ENCODE data around the gene RYR2.

RYR2 gene

GRCh38 chr1:237444120-237444790, 402.3 kb downstream of the RYR2 start:
- no peak for DNase-seq (ENCODE audit: low read depth in 3 of 3)

- no peak for DNase-seq (ENCODE audit: low read depth in 3 of 3)
Measured at GRCh38 chr1:237448042-237448441, 406.1 kb downstream of the RYR2 start.

- DNase-seq (ENCODE audit: low read depth in 3 of 3) = no peak
Measured at GRCh38 chr1:237457573-237457972, 415.6 kb downstream of the RYR2 start.

- DNase-seq (ENCODE audit: low read depth in 3 of 3) = no peak
Measured at GRCh38 chr1:237467320-237467719, 425.3 kb downstream of the RYR2 start.

GRCh38 chr1:237470712-237471338, 428.8 kb downstream of the RYR2 start:
- DNase-seq (ENCODE audit: low read depth in 3 of 3) = no peak

- DNase-seq (ENCODE audit: low read depth in 3 of 3) = no peak
Measured at GRCh38 chr1:237471377-237471776, 429.4 kb downstream of the RYR2 start.

- DNase-seq (ENCODE audit: low read depth in 3 of 3) = no peak
Measured at GRCh38 chr1:237471956-237472355, 430.0 kb downstream of the RYR2 start.

- DNase-seq (ENCODE audit: low read depth in 3 of 3) = no peak
Measured at GRCh38 chr1:237473854-237474253, 431.9 kb downstream of the RYR2 start.

GRCh38 chr1:237478082-237478481, 436.1 kb downstream of the RYR2 start:
- DNase-seq (ENCODE audit: low read depth in 3 of 3) = no peak

GRCh38 chr1:237478842-237479241, 436.9 kb downstream of the RYR2 start:
- no peak for DNase-seq (ENCODE audit: low read depth in 3 of 3)

- DNase-seq (ENCODE audit: low read depth in 3 of 3) = no peak
Measured at GRCh38 chr1:237482777-237483176, 440.8 kb downstream of the RYR2 start.

GRCh38 chr1:237492359-237492758, 450.4 kb downstream of the RYR2 start:
- no peak for DNase-seq (ENCODE audit: low read depth in 3 of 3)

- no peak for DNase-seq (ENCODE audit: low read depth in 3 of 3)
Measured at GRCh38 chr1:237500566-237500965, 458.6 kb downstream of the RYR2 start.

- DNase-seq (ENCODE audit: low read depth in 3 of 3) = no peak
Measured at GRCh38 chr1:237503292-237503691, 461.3 kb downstream of the RYR2 start.

GRCh38 chr1:237507005-237507404, 465.0 kb downstream of the RYR2 start:
- DNase-seq (ENCODE audit: low read depth in 3 of 3) = no peak

GRCh38 chr1:237509748-237510147, 467.8 kb downstream of the RYR2 start:
- no peak for DNase-seq (ENCODE audit: low read depth in 3 of 3)

- no peak for DNase-seq (ENCODE audit: low read depth in 3 of 3)
Measured at GRCh38 chr1:237525102-237525501, 483.1 kb downstream of the RYR2 start.

- DNase-seq (ENCODE audit: low read depth in 3 of 3) = no peak
Measured at GRCh38 chr1:237527761-237528160, 485.8 kb downstream of the RYR2 start.

- no peak for DNase-seq (ENCODE audit: low read depth in 3 of 3)
Measured at GRCh38 chr1:237528545-237528944, 486.6 kb downstream of the RYR2 start.

- DNase-seq (ENCODE audit: low read depth in 3 of 3) = no peak
Measured at GRCh38 chr1:237539055-237539454, 497.1 kb downstream of the RYR2 start.

- DNase-seq (ENCODE audit: low read depth in 3 of 3) = no peak
Measured at GRCh38 chr1:237542525-237543418, 500.8 kb downstream of the RYR2 start.

- DNase-seq (ENCODE audit: low read depth in 3 of 3) = no peak
Measured at GRCh38 chr1:237553078-237553477, 511.1 kb downstream of the RYR2 start.

- no peak for DNase-seq (ENCODE audit: low read depth in 3 of 3)
Measured at GRCh38 chr1:237556911-237557310, 514.9 kb downstream of the RYR2 start.
